Activated CD4-positive, alpha-beta T cell treated with anti-CD3 and anti-CD28 coated beads for 36 hours (primary cell): ENCODE results near the gene DLAT. TPM values are rescaled to one million over a fixed set of nuclear protein-coding genes. Genes with fewer than 3 reads are reported as not detected.
A peak's percentile ranks its signal among the peaks of the same experiment; 100 is the strongest.

Experiments used
- ATAC-seq: fragments of 200-7000 bp; cut with Tn5 transposase; one replicate; pipeline ENCODE4 v1.10.0; 2021; ENCODE audit warnings: mild to moderate bottlenecking, moderate library complexity
- CTCF ChIA-PET: fragments of 350-600 bp; sonication (Branson Sonifier 250); formaldehyde crosslinking; loops from one replicate; lab custom pipeline; 2021; ENCODE audit warnings: antibody characterized with exemption; lab: Charles Lee
- POLR2A ChIA-PET: fragments of 350-600 bp; sonication (Branson Sonifier 250); formaldehyde crosslinking; loops from one replicate; lab custom pipeline; 2021; ENCODE audit warnings: antibody characterized with exemption, inconsistent platforms; lab: Charles Lee
- DNase-seq: peaks from one replicate; pipeline ENCODE4 v3.0.0-alpha.2; 2020
- H3K27ac Mint-ChIP-seq: one replicate; pipeline ENCODE4 v1.8.0; 2021; ENCODE audit warnings: mixed read lengths
- H3K27me3 Mint-ChIP-seq: one replicate; pipeline ENCODE4 v1.8.0; 2021; ENCODE audit warnings: mixed read lengths
- H3K36me3 Mint-ChIP-seq: one replicate; pipeline ENCODE4 v1.8.0; 2021; ENCODE audit warnings: low read depth, mixed read lengths
- H3K4me1 Mint-ChIP-seq: one replicate; pipeline ENCODE4 v1.8.0; 2021; ENCODE audit warnings: mixed read lengths
- H3K4me3 Mint-ChIP-seq: one replicate; pipeline ENCODE4 v1.8.0; 2021; ENCODE audit warnings: mild to moderate bottlenecking, moderate library complexity, mixed read lengths
- H3K9me3 Mint-ChIP-seq: one replicate; pipeline ENCODE4 v1.8.0; 2021; ENCODE audit warnings: low read depth, mixed read lengths
- intact Hi-C, 2 experiments: fragments of 100-400 bp; cut with DNase I in 1 of 2; cut with micrococcal nuclease in 1 of 2; formaldehyde crosslinking; loops; one replicate each; pipeline versions ENCODE4 v1.14.2 to v1.15.1; 2022 to 2024; cut with DNase I, micrococcal nuclease
- total RNA-seq, 2 experiments: library from RNA; stranded (reverse); gene quantifications; one replicate each; pipeline ENCODE4 v1.2.3, GENCODE V29; 2021

Gene DLAT
- 10 to 100 TPM; 47.8 to 49.1 TPM for total RNA-seq

- ChIA-PET POLR2A (no interaction called here), CTCF (interaction anchor here (0.7 kb wide), 1 partner anchor 87 kb away, joined by 3 read pairs; no protein-coding TSS in a partner anchor)
- Mint-ChIP-seq H3K9me3 (no peaks in the 10 kb centered on the region), H3K4me1 (peaks cover 19% of the 10 kb centered on the region), H3K27ac (peak within 1 kb of the TSS; percentile 100), H3K27me3 (no peaks in the 10 kb centered on the region), H3K36me3 (peaks cover 22% of the 10 kb centered on the region), H3K4me3 (peak within 1 kb of the TSS; percentile 96)
- DNase-seq (peak; percentile 93), ATAC-seq (peak; percentile 90)
- intact Hi-C loops: loop anchor here (1.0 to 5.0 kb wide), 13 partner anchors 47 to 202 kb away; partner anchors contain the start of genes ALG9 (in 2 of the 2), CFAP68 (in 2 of the 2), FDXACB1 (in 2 of the 2) and NKAPD1 (in 2 of the 2)
Observed at GRCh38 chr11:112024773-112025678, at the start of gene DLAT. Gene DLAT, plus strand, starts transcription at chr11:112025408. Its CDS starts 65 bp downstream, at chr11:112025473.

DNA sequence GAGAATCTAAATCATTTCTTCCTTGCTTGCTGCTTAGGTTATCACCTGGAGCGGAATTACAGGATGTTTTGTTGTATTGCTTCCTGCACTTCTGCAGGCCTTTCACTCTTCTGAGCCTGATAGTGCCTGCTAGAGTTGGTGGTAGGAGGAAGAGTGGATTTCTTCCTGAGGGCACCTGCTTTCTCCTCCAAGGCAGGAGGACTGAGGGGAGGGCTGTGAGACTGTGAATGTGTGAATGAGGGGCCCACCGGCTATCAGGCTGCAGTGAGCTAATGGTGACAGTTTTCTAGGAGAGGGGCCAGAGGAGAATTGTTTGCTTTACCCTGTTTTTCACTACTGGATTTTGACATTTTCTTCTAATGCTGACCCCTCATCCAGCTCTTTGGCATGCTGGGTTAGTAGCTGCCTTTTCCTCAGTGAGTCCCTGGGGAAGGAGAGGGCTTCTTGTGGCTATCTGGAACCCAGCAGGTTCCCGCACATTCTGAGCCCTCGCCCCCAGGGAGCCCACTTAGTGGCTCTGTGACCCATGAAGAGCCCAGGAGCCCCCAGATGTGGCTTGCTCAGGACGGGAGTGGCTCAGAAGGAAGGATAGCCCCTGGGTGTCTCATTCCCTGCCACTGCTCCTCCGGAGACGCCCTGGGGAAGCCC is 49.0 kb upstream of the DLAT start:
- peak overlapping the region; percentile 20 for H3K4me3 Mint-ChIP-seq

DNA sequence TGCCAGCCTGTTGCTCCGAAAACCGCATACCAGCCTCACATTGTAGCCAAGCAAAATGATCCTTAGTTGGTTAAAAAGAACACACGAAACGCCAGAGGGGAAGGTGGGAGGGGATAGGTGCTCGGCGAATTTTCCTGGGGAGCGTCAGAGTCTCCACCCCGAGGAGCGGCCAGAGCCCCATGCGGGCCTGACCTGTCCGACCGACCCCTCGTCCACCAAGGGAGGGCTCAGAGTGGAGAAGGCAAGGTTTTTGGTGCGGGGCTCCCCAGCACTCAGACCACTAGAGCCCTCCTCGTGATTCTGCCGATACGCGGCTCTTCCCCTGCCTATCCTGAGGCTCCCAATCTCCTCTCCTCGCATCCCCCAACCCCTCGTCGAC is 48.5 kb upstream of the DLAT start:
- Mint-ChIP-seq H3K4me1 (peaks cover 11% of the 10 kb centered on the region), H3K36me3 (peaks cover 1% of the 10 kb centered on the region), H3K4me3 (peak overlapping the region; percentile 20), H3K9me3 (no peaks in the 10 kb centered on the region), H3K27ac (no peak overlapping the region), H3K27me3 (peaks cover 28% of the 10 kb centered on the region)
- no peak for DNase-seq
- ChIA-PET CTCF (interaction anchor here (0.7 to 1.9 kb wide), 2 partner anchors 45 to 138 kb away, joined by 4 to 10 read pairs; no protein-coding TSS in a partner anchor), POLR2A (no interaction called here)
- intact Hi-C loops: no loop called here
- peak; percentile 16 for ATAC-seq

More for the DNA sequence above, 49.0 kb upstream of the DLAT start:
- peaks cover 1% of the 10 kb centered on the region for H3K36me3 Mint-ChIP-seq
- H3K27ac Mint-ChIP-seq: no peak overlapping the region
- no peak for ATAC-seq
- peaks cover 11% of the 10 kb centered on the region for H3K4me1 Mint-ChIP-seq
- DNase-seq: no peak
- H3K27me3 Mint-ChIP-seq: peaks cover 28% of the 10 kb centered on the region
- CTCF ChIA-PET: interaction anchor here (1.4 to 1.9 kb wide), 2 partner anchors 9 to 45 kb away, joined by 3 to 10 read pairs; no protein-coding TSS in a partner anchor
- no peaks in the 10 kb centered on the region for H3K9me3 Mint-ChIP-seq
- POLR2A ChIA-PET: no interaction called here
- intact Hi-C loops: no loop called here

- H3K4me1 Mint-ChIP-seq: peaks cover 11% of the 10 kb centered on the region
- DNase-seq (peak; percentile 40), ATAC-seq (peak; percentile 54)
- H3K36me3 Mint-ChIP-seq: peaks cover 1% of the 10 kb centered on the region
- ChIA-PET CTCF (interaction anchor here (0.7 to 1.9 kb wide), 5 partner anchors 16 to 137 kb away, joined by 4 to 10 read pairs (median 4); no protein-coding TSS in a partner anchor), POLR2A (no interaction called here)
- intact Hi-C loops: no loop called here
- H3K9me3 Mint-ChIP-seq: no peaks in the 10 kb centered on the region
- H3K4me3 Mint-ChIP-seq: peak overlapping the region; percentile 58
- H3K27me3 Mint-ChIP-seq: peaks cover 28% of the 10 kb centered on the region
- no peak overlapping the region for H3K27ac Mint-ChIP-seq
Observed at GRCh38 chr11:111977146-111978027, 47.8 kb upstream of the DLAT start.

DNA sequence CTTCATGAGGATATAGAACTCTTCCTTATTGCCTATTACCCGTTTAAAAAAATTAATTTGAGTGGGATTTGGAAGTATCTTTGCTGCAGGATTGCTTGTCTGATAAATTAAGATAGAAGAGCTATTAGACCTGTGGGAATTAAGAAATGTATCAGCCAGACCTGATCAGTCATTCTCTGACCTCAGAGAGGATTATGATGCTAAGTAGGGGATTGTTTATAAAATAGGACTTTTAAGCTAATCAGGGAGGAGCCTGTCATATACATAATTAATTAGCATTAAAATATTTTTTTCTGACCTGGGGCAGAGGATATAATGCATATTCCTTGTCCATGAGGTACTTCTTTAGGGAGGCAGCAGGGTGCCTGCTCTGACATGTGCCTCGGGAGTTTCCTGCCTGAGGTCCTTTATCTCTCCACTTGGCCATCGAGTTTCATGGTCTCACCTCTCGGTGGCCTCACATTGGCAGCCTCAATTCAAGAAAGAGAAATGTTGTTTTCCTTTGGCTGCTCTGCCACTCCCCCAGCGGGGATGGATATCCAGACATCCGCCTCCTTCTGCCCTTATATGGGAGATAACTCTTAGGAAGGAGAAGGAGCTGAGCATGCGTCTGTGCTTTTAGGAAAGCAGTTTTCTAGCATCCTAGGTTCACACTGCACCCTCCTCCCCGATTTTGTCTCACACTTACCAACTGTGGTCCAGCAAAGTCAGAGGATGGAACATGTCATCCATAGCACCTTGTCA is 47.0 kb upstream of the DLAT start:
- Mint-ChIP-seq H3K36me3 (peaks cover 1% of the 10 kb centered on the region), H3K4me1 (peaks cover 11% of the 10 kb centered on the region), H3K9me3 (no peaks in the 10 kb centered on the region), H3K27ac (no peak overlapping the region), H3K4me3 (peak overlapping the region; percentile 58), H3K27me3 (peaks cover 28% of the 10 kb centered on the region)
- DNase-seq: no peak
- intact Hi-C loops: no loop called here
- ChIA-PET POLR2A (interaction anchor here (0.5 to 1.0 kb wide), 2 partner anchors 33 to 50 kb away, joined by 4 to 5 read pairs; no protein-coding TSS in a partner anchor), CTCF (interaction anchor here (1.0 to 1.9 kb wide), 6 partner anchors 15 to 137 kb away, joined by 3 to 10 read pairs (median 4); no protein-coding TSS in a partner anchor)
- no peak for ATAC-seq

- ChIA-PET POLR2A (interaction anchor here (0.6 kb wide), 1 partner anchor 48 kb away, joined by 3 read pairs; no protein-coding TSS in a partner anchor), CTCF (interaction anchor here (2.2 to 3.9 kb wide), 6 partner anchors 12 to 54 kb away, joined by 10 to 47 read pairs (median 17); no protein-coding TSS in a partner anchor)
- intact Hi-C loops: loop anchor here in 1 of 2 experiments (5.0 kb wide), 1 partner anchor 103 kb away; the partner anchor contains the start of genes CFAP68 and FDXACB1
- Mint-ChIP-seq H3K27ac (no peak overlapping the region), H3K9me3 (no peaks in the 10 kb centered on the region), H3K4me1 (peaks cover 11% of the 10 kb centered on the region), H3K4me3 (no peak overlapping the region), H3K36me3 (peaks cover 1% of the 10 kb centered on the region), H3K27me3 (peaks cover 28% of the 10 kb centered on the region)
- no peak for DNase-seq
- ATAC-seq: no peak
Observed at GRCh38 chr11:111980062-111980461, 45.1 kb upstream of the DLAT start.

GRCh38 chr11:111981270-111981669 is 43.9 kb upstream of the DLAT start:
- no peak overlapping the region for H3K27ac Mint-ChIP-seq
- peaks cover 1% of the 10 kb centered on the region for H3K36me3 Mint-ChIP-seq
- ATAC-seq: no peak
- intact Hi-C loops: loop anchor here in 1 of 2 experiments (5.0 kb wide), 1 partner anchor 104 kb away; the partner anchor contains the start of genes CFAP68 and FDXACB1
- peaks cover 11% of the 10 kb centered on the region for H3K4me1 Mint-ChIP-seq
- no peaks in the 10 kb centered on the region for H3K9me3 Mint-ChIP-seq
- ChIA-PET CTCF (interaction anchor here (0.6 to 3.9 kb wide), 24 partner anchors 9 to 110 kb away, joined by 3 to 47 read pairs (median 6); partner anchors contain the start of genes ALG9 and FDXACB1), POLR2A (interaction anchor here (1.1 kb wide), 1 partner anchor 50 kb away, joined by 4 read pairs; no protein-coding TSS in a partner anchor)
- H3K27me3 Mint-ChIP-seq: peaks cover 25% of the 10 kb centered on the region
- DNase-seq: no peak
- H3K4me3 Mint-ChIP-seq: no peak overlapping the region

DNA sequence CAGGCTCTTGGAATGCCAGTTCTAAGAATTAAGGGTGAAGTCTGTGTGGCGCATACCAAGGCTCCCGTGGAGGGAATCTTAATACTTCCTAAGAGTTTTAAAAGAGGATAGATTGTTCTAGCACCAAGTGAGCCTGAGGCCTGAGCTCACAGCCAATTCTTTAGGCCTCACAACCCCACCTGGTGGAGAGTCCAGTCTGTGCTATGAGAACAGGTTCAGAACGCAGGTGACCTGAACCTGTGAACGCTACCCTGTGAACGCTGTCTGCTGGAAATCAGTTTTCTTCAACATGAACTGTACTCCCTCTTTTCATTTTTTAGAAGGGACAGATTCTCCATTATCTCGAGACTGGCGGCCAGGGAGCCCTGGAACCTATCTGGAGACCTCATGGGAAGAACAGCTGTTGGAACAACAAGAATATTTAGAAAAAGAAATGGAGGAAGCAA is 43.2 kb upstream of the DLAT start:
- ATAC-seq (peak; percentile 88), DNase-seq (peak; percentile 78)
- intact Hi-C loops: loop anchor here (1.0 to 5.0 kb wide), 5 partner anchors 50 to 105 kb away; partner anchors contain the start of genes CFAP68 (in 2 of the 2) and FDXACB1 (in 2 of the 2)
- no peak overlapping the region for H3K27ac Mint-ChIP-seq
- H3K4me3 Mint-ChIP-seq: no peak overlapping the region
- ChIA-PET CTCF (interaction anchor here (0.6 to 3.9 kb wide), 25 partner anchors 10 to 111 kb away, joined by 3 to 47 read pairs (median 6); partner anchors contain the start of genes ALG9 and FDXACB1), POLR2A (interaction anchor here (1.1 kb wide), 1 partner anchor 50 kb away, joined by 4 read pairs; no protein-coding TSS in a partner anchor)
- H3K27me3 Mint-ChIP-seq: peaks cover 22% of the 10 kb centered on the region
- peaks cover 4% of the 10 kb centered on the region for H3K36me3 Mint-ChIP-seq
- H3K4me1 Mint-ChIP-seq: peaks cover 7% of the 10 kb centered on the region
- no peaks in the 10 kb centered on the region for H3K9me3 Mint-ChIP-seq

GRCh38 chr11:111982541-111983186 is 42.5 kb upstream of the DLAT start:
- ATAC-seq: no peak
- H3K36me3 Mint-ChIP-seq: peaks cover 4% of the 10 kb centered on the region
- POLR2A ChIA-PET: no interaction called here
- CTCF ChIA-PET: interaction anchor here (0.6 to 3.9 kb wide), 19 partner anchors 10 to 112 kb away, joined by 3 to 47 read pairs (median 10); partner anchors contain the start of genes ALG9 and FDXACB1
- H3K27me3 Mint-ChIP-seq: peaks cover 19% of the 10 kb centered on the region
- peaks cover 4% of the 10 kb centered on the region for H3K4me1 Mint-ChIP-seq
- DNase-seq: no peak
- H3K4me3 Mint-ChIP-seq: no peak overlapping the region
- intact Hi-C loops: loop anchor here (1.0 to 5.0 kb wide), 5 partner anchors 50 to 105 kb away; partner anchors contain the start of genes CFAP68 (in 2 of the 2) and FDXACB1 (in 2 of the 2)
- H3K27ac Mint-ChIP-seq: no peak overlapping the region
- H3K9me3 Mint-ChIP-seq: no peaks in the 10 kb centered on the region
